ENCODE measurements around the gene MAP4K2.

Gene MAP4K2

DNA sequence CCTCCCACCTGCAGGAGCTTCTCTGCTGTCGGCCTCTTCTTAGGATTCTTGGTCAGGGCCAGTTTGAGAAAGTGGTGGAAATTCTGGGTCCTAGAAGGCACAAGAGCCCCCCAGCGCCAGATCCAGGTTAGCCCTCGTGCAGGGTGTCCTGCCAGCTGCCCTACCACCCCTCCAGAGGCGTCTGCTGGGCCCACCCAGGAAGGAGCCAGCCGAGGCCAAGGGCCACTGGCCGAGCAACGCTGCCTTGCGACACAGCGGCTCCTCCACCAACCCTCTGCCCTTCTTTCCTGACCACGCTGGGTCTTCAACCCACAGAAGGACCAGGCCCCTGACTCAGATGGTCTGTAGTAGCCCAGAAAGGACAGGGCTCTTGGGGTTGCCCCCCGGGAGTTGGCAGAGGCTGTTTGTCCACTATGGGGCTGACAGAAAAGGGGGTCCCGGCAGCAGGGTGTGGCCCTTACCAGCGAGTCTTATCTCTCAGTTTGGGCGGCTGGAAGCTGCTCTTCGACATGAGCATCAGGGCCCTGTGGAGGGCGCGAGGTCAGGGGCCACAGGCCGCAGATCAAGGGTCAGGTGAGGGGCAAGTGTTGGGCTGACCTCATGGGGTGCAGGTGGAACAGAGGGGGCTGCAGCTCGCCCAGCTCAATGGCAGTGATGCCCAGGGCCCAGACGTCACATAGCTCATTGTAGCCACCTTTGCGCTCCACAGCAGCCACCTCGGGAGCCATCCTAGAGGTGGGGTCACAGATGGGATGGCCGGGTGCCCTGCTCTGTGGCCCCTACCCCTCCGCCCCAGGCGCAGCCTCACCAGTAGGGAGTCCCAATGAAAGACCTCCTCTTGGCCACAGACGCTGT is 2.5 kb downstream of the MAP4K2 start:
- no peak overlapping the region for H3K4me3 ChIP-seq (ENCODE audit: low read depth in 1 of 2, low read length in 2 of 2)
- no peak overlapping the region for H3K9ac ChIP-seq (ENCODE audit: low read depth in 1 of 2, low read length in 2 of 2)
- H3K27ac ChIP-seq (ENCODE audit: low read depth, low read length) = no peak overlapping the region
- peaks cover 8 to 19% of the 10 kb centered on the region in 2 donors for H3K36me3 ChIP-seq (ENCODE audit: control insufficient read depth in 1 of 2, insufficient read depth in 2 of 2, low read length in 2 of 2)
- no peaks in the 10 kb centered on the region for H3K27me3 ChIP-seq (ENCODE audit: control insufficient read depth in 1 of 2, insufficient read depth in 2 of 2, low read length in 2 of 2)
- H3K9me3 ChIP-seq (ENCODE audit: control insufficient read depth in 1 of 2, low read length in 2 of 2) = no peaks in the 10 kb centered on the region
- peaks cover 23 to 24% of the 10 kb centered on the region in 2 donors for H3K4me1 ChIP-seq (ENCODE audit: control insufficient read depth in 1 of 2, insufficient read depth in 2 of 2, low read length in 2 of 2)

DNA sequence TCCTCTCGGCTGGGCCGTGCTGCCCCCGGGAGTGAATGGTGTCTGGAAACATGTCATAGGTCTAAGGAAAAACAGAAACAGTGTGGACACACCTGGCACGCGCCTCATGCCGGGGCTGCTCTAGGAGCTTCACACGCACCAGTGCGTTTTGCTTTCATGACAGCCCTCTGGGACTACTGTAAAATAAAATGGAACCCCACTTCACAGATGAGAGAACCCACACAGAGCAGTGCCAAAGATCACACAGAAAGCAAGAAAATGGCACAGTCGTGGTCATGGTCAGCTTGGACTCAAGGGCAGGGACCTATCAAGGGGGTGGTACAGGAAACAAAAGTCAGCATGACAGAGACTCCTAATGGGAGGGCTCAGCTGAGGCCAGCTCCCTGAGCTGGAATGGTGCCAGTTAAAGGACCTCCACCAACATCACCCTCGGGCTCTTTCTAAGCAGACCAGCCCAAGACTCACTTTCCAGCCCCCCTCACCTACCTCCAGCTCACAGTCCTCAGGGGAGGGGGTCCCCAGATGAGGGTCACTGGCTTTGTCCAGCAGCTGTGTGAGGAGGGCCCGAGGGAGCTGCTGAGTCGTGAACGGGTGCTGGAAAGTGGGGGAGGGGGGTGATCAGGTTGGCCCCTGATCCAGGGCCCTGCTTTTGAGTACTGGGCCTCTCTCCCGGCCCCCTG is 3.3 kb downstream of the MAP4K2 start:
- Histone ChIP-seq H3K36me3 (ENCODE audit: control insufficient read depth in 1 of 2, insufficient read depth in 2 of 2, low read length in 2 of 2) (peaks cover under 1 to 11% of the 10 kb centered on the region in 2 donors), H3K27ac (ENCODE audit: low read depth, low read length) (no peak overlapping the region), H3K4me1 (ENCODE audit: control insufficient read depth in 1 of 2, insufficient read depth in 2 of 2, low read length in 2 of 2) (peaks cover 23 to 24% of the 10 kb centered on the region in 2 donors), H3K27me3 (ENCODE audit: control insufficient read depth in 1 of 2, insufficient read depth in 2 of 2, low read length in 2 of 2) (no peaks in the 10 kb centered on the region), H3K9me3 (ENCODE audit: control insufficient read depth in 1 of 2, low read length in 2 of 2) (no peaks in the 10 kb centered on the region), H3K4me3 (ENCODE audit: low read depth in 1 of 2, low read length in 2 of 2) (no peak overlapping the region), H3K9ac (ENCODE audit: low read depth in 1 of 2, low read length in 2 of 2) (no peak overlapping the region)

DNA sequence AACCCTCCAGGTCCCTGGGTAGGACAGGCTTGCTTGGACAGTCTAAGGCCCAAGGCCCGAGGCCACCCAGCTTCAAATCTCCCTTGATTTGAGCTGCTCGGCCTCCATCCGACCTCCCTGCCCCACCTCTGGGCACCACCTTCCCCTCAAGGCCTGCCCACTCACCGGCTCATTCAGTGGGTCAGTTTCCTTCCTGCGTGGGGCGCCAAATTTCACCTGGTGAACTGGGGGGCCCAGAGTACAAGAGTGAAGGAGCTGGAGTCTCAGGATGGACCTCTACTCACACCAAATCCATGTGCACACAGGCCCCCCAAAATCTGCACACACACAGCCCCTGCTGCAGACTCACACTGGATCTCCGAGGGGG is 3.8 kb downstream of the MAP4K2 start:
- H3K36me3 ChIP-seq (ENCODE audit: control insufficient read depth in 1 of 2, insufficient read depth in 2 of 2, low read length in 2 of 2) = peaks cover 0 to 10% of the 10 kb centered on the region in 2 donors
- no peak overlapping the region for H3K9ac ChIP-seq (ENCODE audit: low read depth in 1 of 2, low read length in 2 of 2)
- H3K9me3 ChIP-seq (ENCODE audit: control insufficient read depth in 1 of 2, low read length in 2 of 2) = no peaks in the 10 kb centered on the region
- H3K27ac ChIP-seq (ENCODE audit: low read depth, low read length) = no peak overlapping the region
- H3K27me3 ChIP-seq (ENCODE audit: control insufficient read depth in 1 of 2, insufficient read depth in 2 of 2, low read length in 2 of 2) = no peaks in the 10 kb centered on the region
- H3K4me3 ChIP-seq (ENCODE audit: low read depth in 1 of 2, low read length in 2 of 2) = no peak overlapping the region
- H3K4me1 ChIP-seq (ENCODE audit: control insufficient read depth in 1 of 2, insufficient read depth in 2 of 2, low read length in 2 of 2) = peaks cover 21 to 22% of the 10 kb centered on the region in 2 donors

DNA sequence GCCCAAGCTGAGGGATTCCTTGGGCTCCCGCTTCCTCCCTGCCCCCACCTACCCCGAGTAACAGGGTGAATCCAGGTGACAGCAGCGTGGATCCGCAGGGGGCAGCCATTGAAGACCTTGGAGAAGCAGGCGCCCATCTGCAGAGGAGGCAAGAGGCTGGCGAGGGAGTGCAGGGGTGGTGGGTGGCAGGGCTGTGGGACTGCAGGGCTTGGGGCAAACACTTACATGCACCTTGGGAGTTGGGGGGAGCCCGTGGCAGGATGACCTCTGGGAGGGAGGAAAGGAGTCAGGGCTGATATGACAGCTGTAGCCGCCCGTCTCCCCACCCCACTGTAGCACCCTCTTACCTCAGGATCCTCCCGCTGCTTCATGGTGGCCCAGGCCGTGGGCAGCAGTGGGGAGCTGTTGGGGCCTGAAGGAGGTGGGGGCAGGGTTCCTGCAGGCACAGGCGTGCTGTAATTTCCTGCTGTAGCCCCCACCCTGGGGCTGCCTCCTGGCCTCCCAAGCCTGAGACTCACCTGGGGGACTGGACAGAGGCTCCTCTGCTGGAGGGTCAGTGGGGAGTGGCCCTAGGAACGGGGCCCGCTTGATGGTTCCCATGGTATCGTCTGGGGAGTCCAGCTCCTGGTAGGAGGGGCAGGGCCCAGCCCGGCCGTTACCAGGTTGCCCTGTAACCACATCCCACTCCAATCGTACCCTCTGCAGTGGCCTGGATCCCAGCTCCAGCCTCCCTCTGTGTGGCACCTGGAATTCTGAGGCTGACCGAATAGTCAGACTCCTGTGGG is 6.1 kb downstream of the MAP4K2 start:
- no peaks in the 10 kb centered on the region for H3K9me3 ChIP-seq (ENCODE audit: control insufficient read depth in 1 of 2, low read length in 2 of 2)
- no peak overlapping the region for H3K27ac ChIP-seq (ENCODE audit: low read depth, low read length)
- H3K4me3 ChIP-seq (ENCODE audit: low read depth in 1 of 2, low read length in 2 of 2) = no peak overlapping the region
- no peaks in the 10 kb centered on the region for H3K27me3 ChIP-seq (ENCODE audit: control insufficient read depth in 1 of 2, insufficient read depth in 2 of 2, low read length in 2 of 2)
- H3K4me1 ChIP-seq (ENCODE audit: control insufficient read depth in 1 of 2, insufficient read depth in 2 of 2, low read length in 2 of 2) = peaks cover 5 to 7% of the 10 kb centered on the region in 2 donors
- peaks cover 0 to 10% of the 10 kb centered on the region in 2 donors for H3K36me3 ChIP-seq (ENCODE audit: control insufficient read depth in 1 of 2, insufficient read depth in 2 of 2, low read length in 2 of 2)
- H3K9ac ChIP-seq (ENCODE audit: low read depth in 1 of 2, low read length in 2 of 2) = no peak overlapping the region

DNA sequence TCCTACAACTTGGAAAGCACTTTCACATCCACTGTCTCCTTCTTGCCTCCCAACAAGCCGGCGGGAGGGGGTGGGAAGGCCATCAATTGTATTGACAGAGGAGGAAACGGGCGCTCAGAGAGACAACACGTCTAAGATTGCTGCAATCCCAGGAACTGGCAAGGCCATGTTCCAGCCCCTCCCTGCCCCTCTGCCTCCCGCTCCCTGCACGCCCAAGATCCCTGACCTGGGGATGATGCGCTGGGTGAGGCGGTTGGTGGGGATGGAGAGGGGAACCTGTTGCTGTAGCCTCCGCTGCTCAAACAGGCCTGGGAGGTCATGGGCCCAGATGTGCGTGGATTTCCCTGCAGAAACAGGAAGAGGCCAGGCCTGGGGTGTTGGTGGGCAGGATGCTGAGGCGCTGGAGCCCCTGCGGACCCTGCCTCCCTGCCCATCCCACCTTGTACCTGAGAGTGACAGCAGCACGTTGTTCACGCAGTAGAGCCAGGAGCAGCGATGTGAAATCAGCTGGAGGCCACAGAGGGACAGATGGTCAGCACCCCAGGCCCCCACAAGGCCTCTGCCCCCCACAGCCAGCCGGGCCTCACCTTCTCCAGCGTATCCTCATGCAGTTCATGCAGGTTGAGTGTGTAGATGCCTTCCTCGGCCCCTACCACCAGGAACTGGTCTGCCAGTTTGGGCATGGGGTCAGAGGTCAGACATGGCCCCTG is 6.8 kb downstream of the MAP4K2 start:
- H3K4me3 ChIP-seq (ENCODE audit: low read depth in 1 of 2, low read length in 2 of 2) = no peak overlapping the region
- peaks cover 0 to 10% of the 10 kb centered on the region in 2 donors for H3K36me3 ChIP-seq (ENCODE audit: control insufficient read depth in 1 of 2, insufficient read depth in 2 of 2, low read length in 2 of 2)
- no peaks in the 10 kb centered on the region for H3K4me1 ChIP-seq (ENCODE audit: control insufficient read depth in 1 of 2, insufficient read depth in 2 of 2, low read length in 2 of 2)
- H3K9me3 ChIP-seq (ENCODE audit: control insufficient read depth in 1 of 2, low read length in 2 of 2) = no peaks in the 10 kb centered on the region
- H3K27ac ChIP-seq (ENCODE audit: low read depth, low read length) = no peak overlapping the region
- H3K27me3 ChIP-seq (ENCODE audit: control insufficient read depth in 1 of 2, insufficient read depth in 2 of 2, low read length in 2 of 2) = no peaks in the 10 kb centered on the region
- H3K9ac ChIP-seq (ENCODE audit: low read depth in 1 of 2, low read length in 2 of 2) = no peak overlapping the region

DNA sequence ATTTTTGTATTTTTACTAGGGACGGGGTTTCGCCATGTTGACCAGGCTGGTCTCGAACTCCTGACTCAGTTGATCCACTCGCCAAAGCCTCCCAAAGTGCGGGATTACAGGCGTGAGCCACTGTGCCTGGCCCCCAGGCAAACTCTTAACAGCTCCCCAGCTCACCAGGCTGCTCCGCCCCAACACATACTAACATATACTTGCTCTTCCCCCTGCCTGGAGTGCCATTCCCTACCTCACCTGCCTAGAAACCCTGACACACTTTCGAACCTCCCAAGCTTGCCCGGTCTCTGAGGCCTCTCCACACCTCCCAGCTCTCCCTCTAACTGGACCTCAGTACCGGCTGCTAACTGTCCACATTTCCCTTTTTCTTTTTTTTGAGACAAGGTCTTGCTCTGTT is 8.5 kb downstream of the MAP4K2 start:
- H3K9me3 ChIP-seq (ENCODE audit: control insufficient read depth in 1 of 2, low read length in 2 of 2) = no peaks in the 10 kb centered on the region
- H3K27me3 ChIP-seq (ENCODE audit: control insufficient read depth in 1 of 2, insufficient read depth in 2 of 2, low read length in 2 of 2) = no peaks in the 10 kb centered on the region
- H3K9ac ChIP-seq (ENCODE audit: low read depth in 1 of 2, low read length in 2 of 2) = no peak overlapping the region
- H3K4me3 ChIP-seq (ENCODE audit: low read depth in 1 of 2, low read length in 2 of 2) = no peak overlapping the region
- no peak overlapping the region for H3K27ac ChIP-seq (ENCODE audit: low read depth, low read length)
- no peaks in the 10 kb centered on the region for H3K4me1 ChIP-seq (ENCODE audit: control insufficient read depth in 1 of 2, insufficient read depth in 2 of 2, low read length in 2 of 2)
- peaks cover 0 to 17% of the 10 kb centered on the region in 2 donors for H3K36me3 ChIP-seq (ENCODE audit: control insufficient read depth in 1 of 2, insufficient read depth in 2 of 2, low read length in 2 of 2)

DNA sequence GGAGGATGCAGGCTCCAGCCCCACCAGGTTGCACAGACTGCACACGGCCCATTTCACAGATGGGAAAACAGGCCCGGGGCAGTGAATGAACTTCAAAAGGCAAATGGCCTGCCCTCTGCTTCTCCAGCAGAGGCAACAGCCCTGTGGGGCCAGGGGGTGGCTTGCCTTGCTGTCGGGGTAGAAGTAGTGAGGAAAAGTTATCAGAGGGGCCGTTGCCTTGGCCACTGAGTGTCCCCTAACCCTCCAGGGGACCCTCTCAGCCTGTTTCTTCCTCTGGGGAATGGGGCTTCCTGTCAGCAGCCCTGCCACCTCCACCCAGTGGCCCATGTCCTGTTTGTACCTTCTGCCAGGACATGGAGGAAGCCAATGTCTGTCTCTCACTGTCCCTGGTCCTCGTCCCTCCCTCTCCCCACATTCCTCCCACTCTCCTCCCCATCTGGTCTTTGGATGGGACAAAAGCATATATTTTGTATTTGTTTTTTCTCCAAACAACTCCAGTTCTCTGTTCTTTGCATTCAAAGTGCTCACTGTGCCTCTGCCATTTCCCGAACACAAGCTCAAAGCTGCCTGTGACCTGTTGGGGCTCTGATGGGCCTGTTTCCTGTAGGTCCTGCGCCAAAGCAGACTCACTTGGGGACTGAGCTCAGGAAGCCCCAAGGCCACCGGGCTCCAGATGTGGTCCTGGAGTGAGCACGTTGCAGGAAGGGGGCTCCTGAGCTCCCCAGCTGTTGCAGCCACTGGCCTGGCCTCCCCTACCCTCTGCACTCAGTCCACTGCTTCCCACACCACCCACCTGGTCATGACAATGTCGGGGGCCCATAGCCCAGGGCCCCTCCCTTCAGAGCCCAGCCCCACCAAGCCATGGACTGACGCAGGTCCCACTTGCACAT is 9.5 kb downstream of the MAP4K2 start:
- Histone ChIP-seq H3K4me1 (ENCODE audit: control insufficient read depth in 1 of 2, insufficient read depth in 2 of 2, low read length in 2 of 2) (no peaks in the 10 kb centered on the region), H3K27me3 (ENCODE audit: control insufficient read depth in 1 of 2, insufficient read depth in 2 of 2, low read length in 2 of 2) (no peaks in the 10 kb centered on the region), H3K4me3 (ENCODE audit: low read depth in 1 of 2, low read length in 2 of 2) (no peak overlapping the region), H3K36me3 (ENCODE audit: control insufficient read depth in 1 of 2, insufficient read depth in 2 of 2, low read length in 2 of 2) (peaks cover 0 to 17% of the 10 kb centered on the region in 2 donors), H3K27ac (ENCODE audit: low read depth, low read length) (no peak overlapping the region), H3K9me3 (ENCODE audit: control insufficient read depth in 1 of 2, low read length in 2 of 2) (no peaks in the 10 kb centered on the region), H3K9ac (ENCODE audit: low read depth in 1 of 2, low read length in 2 of 2) (no peak overlapping the region)

DNA sequence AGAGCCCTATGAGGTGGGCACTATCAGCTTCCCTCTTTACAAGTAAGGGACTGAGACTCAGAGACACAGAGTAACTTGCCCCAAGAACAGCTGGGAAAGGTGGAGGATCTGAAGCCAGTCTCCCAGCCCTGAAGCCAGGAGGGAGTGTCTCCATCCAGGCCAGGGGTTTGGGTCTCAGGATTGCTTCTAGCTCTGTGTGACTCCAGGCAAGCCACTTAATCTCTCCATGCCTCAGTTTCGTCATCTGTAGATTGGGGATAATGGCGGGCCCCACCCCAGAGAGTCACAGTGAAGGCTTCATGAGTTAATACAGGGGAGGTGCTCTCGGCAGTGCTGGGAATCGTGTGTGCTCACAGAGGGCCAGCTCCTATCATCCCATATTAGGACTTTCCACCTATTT is 10.5 kb downstream of the MAP4K2 start:
- no peaks in the 10 kb centered on the region for H3K27me3 ChIP-seq (ENCODE audit: control insufficient read depth in 1 of 2, insufficient read depth in 2 of 2, low read length in 2 of 2)
- peaks cover 5 to 9% of the 10 kb centered on the region in 2 donors for H3K4me1 ChIP-seq (ENCODE audit: control insufficient read depth in 1 of 2, insufficient read depth in 2 of 2, low read length in 2 of 2)
- H3K4me3 ChIP-seq (ENCODE audit: low read depth in 1 of 2, low read length in 2 of 2) = no peak overlapping the region
- no peaks in the 10 kb centered on the region for H3K9me3 ChIP-seq (ENCODE audit: control insufficient read depth in 1 of 2, low read length in 2 of 2)
- H3K27ac ChIP-seq (ENCODE audit: low read depth, low read length) = no peak overlapping the region
- no peak overlapping the region for H3K9ac ChIP-seq (ENCODE audit: low read depth in 1 of 2, low read length in 2 of 2)
- H3K36me3 ChIP-seq (ENCODE audit: control insufficient read depth in 1 of 2, insufficient read depth in 2 of 2, low read length in 2 of 2) = peaks cover 0 to 17% of the 10 kb centered on the region in 2 donors

DNA sequence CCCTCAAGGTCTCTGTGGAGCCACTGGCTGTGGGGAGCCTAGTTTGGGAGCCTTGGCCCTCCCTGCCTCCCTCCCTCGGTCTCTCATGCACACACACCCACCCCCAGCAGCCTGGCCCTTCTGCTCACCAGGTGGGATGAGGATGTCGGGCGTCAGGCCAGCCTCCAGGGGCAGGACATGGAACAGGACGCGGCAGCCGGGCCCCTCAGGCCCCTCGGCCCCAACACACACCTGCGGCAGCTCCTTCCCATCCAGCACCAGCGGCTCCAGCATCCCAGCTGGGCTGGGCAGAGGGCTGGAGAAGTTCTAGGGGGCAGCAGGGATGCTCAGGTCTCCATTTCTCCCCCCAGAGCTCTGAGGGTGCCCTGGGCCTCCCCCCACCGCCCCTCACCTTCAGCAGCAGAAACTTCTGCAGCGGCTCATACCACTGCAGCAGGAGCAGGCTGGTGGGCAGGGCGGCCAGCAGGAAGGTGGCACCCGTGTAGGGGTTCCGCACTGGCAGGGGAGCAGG is 11.2 kb downstream of the MAP4K2 start:
- Histone ChIP-seq H3K36me3 (ENCODE audit: control insufficient read depth in 1 of 2, insufficient read depth in 2 of 2, low read length in 2 of 2) (peaks cover 0 to 17% of the 10 kb centered on the region in 2 donors), H3K4me1 (ENCODE audit: control insufficient read depth in 1 of 2, insufficient read depth in 2 of 2, low read length in 2 of 2) (peaks cover 5 to 10% of the 10 kb centered on the region in 2 donors), H3K27ac (ENCODE audit: low read depth, low read length) (no peak overlapping the region)

More for the DNA sequence above, 11.2 kb downstream of the MAP4K2 start:
- Histone ChIP-seq H3K9ac (ENCODE audit: low read depth in 1 of 2, low read length in 2 of 2) (no peak overlapping the region), H3K27me3 (ENCODE audit: control insufficient read depth in 1 of 2, insufficient read depth in 2 of 2, low read length in 2 of 2) (no peaks in the 10 kb centered on the region), H3K4me3 (ENCODE audit: low read depth in 1 of 2, low read length in 2 of 2) (no peak overlapping the region), H3K9me3 (ENCODE audit: control insufficient read depth in 1 of 2, low read length in 2 of 2) (no peaks in the 10 kb centered on the region)

Data from duodenal mucosa (tissue), 2 donors.